HG03469 (cell line): ENCODE measurements around the gene NTRK1.

Experiments used
- ATAC-seq: cut with Tn5 transposase; IDR thresholded peaks from one replicate; pipeline ENCODE4 v1.9.1; 2021; ENCODE audit warnings: mild to moderate bottlenecking, moderate library complexity, moderate number of reproducible peaks; ENCODE audit not compliant: unreplicated experiment

NTRK1 gene

GRCh38 chr1:156929596-156930238, 69.1 kb downstream of the NTRK1 start:
- ATAC-seq: no peak

- no peak for ATAC-seq
Measured at GRCh38 chr1:156930483-156930882, 69.8 kb downstream of the NTRK1 start.
